HG03025 (cell line): ENCODE measurements around the gene CTU1.

ENCODE experiments used
- ATAC-seq: cut with Tn5 transposase; IDR thresholded peaks from one replicate; pipeline ENCODE4 v1.9.1; 2021; ENCODE audit warnings: mild to moderate bottlenecking, moderate library complexity; ENCODE audit not compliant: unreplicated experiment, low FRiP score

CTU1 gene

DNA sequence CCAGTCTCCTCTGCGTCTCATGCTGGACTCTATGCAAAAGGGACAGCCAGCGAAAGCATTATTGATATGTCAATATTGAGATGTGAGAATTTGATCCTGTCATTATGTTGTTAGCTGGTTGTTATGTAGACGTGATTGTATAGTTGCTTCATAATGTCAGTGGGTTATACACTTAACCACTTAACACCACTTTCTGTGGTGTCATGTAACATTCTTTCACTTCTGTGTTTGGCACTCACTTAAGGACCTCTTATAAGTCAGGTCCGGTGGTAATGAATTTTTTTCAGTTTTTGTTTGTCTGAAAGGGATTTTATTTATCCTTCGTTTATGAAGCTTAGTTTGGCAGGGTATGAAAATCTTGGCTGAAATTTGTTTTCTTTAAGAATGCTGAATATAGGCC is 26.8 kb upstream of the CTU1 start:
- no peak for ATAC-seq

DNA sequence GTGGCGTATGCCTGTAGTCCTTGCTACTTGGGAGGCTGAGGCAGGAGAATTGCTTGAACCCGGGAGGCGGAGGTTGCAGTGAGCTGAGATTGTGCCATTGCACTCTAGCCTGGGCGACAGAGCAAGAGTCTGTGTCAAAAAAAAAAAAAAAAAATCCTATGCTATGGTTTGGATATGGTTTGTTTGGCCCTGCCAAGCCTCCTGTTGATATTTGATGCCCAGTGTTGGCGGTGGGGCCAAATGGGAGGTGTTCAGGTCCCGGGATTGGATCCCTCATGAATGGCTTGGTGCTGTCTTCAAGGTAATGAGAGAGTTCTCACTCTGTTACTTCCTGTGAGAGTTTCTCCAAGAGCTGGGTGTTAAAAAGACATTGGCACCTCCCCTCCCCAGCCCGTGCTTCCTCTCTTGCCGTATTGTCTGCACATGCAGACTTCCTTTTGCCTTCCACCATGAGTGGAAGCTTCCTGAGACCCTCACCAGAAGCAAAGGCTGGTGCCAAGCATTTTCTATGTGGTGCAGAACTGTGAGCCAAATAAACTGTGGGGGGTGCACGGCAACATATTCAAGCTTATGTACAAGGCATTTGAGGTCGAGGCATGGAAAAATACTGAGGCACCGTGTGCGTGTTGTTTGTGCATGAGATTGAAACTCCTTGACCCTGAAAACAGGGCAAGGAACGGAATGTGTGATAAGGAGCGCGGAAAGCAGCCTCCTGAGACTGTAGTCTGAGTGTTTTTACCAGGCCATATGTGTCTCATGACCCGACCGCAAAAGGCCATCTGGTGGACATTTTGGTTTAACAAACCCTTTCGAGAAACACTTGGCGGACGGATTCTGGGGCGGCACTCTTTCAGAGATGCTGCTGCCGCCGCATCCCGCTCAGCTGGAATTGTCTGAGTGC is 23.8 kb upstream of the CTU1 start:
- no peak for ATAC-seq

DNA sequence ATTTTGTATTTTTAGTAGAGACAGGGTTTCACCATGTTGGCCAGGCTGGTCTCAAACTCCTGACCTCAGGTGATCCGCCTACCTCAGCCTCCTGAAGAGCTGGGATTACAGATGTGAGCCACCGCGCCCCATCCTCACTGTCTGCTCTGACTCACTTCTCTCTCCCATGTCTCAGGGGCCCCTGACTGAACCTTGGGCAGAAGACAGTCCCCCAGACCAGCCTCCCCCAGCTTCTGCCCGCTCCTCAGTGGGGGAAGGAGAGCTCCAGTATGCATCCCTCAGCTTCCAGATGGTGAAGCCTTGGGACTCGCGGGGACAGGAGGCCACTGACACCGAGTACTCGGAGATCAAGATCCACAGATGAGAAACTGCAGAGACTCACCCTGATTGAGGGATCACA is 21.5 kb upstream of the CTU1 start:
- ATAC-seq: no peak

DNA sequence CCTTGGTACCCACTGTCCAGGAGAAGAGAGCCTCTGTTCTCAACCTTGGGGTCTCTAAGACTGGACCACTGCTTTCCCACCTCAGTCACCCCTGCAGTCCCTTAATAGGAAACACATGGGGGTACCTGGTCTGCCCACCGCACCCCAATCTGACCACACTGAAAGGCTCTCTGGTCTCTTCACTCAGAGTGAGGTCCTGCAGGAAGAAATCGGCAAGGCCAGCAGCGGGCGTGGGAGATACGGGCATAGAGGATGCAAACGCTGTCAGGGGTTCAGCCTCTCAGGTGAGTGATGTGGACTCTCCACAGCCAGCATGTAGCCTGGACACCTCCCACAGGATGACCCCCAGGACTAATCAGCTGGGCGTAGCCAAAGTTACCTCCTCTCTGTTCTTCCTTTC is 20.0 kb upstream of the CTU1 start:
- no peak for ATAC-seq

DNA sequence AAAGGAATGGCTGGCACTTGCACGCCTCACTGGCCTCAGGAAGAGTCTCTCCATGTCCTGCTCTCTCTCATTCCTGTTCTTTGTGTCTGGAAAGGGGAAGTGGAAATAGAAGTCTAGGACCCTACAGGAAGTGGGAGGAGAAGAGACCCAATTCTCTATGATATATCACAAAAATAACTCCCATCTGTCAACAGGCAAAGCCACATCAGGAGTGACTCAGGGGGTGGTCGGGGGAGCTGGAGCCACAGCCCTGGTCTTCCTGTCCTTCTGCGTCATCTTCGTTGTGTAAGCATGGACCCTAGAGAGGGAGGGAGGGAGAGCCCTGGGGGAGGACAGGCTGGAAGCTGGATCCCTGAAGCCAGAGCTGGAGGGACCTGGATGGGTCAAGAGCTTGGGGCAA is 19.5 kb upstream of the CTU1 start:
- ATAC-seq: no peak

DNA sequence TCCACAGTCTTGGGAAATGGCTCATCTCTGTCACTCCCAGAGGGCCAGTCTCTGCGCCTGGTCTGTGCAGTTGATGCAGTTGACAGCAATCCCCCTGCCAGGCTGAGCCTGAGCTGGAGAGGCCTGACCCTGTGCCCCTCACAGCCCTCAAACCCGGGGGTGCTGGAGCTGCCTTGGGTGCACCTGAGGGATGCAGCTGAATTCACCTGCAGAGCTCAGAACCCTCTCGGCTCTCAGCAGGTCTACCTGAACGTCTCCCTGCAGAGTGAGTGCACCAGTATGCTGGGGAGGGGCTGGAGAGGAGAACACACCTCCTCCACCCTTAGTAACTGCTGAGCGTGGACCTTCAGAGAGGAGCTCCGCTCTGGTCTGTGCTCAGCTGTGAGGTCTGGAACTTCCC is 18.8 kb upstream of the CTU1 start:
- ATAC-seq: no peak

DNA sequence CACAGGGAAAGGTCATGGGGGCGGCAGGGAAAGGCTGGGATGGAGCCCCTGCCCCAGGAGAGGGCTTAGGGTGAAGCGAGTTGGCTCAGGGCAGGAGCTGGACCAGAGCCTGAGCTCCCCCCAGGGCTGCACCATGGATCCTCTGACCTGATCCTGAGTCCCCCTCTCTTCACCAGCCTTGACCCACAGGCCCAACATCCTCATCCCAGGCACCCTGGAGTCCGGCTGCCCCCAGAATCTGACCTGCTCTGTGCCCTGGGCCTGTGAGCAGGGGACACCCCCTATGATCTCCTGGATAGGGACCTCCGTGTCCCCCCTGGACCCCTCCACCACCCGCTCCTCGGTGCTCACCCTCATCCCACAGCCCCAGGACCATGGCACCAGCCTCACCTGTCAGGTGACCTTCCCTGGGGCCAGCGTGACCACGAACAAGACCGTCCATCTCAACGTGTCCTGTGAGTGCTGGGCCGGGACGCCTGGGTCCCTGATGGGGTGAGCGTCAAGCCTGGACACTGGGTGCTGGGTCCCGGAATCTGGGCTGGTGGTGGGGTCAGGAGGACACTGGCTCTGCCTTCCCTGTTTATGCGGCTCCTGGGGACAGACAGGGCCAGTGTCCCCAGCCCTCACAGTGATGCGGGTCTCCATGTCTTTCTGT is 17.3 kb upstream of the CTU1 start:
- ATAC-seq: no peak

DNA sequence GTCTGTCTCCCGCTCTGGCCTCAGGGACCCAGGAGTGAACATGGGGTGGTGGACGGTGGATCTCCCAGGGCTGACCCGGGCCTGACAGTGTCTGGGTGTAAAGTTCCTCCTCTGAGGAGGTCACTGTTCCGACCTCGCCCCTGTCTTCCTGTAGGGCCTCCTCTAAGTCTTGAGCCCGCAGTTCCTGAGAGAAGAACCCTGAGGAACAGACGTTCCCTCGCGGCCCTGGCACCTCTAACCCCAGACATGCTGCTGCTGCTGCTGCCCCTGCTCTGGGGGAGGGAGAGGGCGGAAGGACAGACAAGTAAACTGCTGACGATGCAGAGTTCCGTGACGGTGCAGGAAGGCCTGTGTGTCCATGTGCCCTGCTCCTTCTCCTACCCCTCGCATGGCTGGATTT is 16.5 kb upstream of the CTU1 start, which contains the start of gene SIGLEC9:
SIGLEC9 (plus strand) TSS at position 178 of the 400 bp plus-strand sequence; CDS start at position 247, 69 bp downstream.
- ATAC-seq: no peak

DNA sequence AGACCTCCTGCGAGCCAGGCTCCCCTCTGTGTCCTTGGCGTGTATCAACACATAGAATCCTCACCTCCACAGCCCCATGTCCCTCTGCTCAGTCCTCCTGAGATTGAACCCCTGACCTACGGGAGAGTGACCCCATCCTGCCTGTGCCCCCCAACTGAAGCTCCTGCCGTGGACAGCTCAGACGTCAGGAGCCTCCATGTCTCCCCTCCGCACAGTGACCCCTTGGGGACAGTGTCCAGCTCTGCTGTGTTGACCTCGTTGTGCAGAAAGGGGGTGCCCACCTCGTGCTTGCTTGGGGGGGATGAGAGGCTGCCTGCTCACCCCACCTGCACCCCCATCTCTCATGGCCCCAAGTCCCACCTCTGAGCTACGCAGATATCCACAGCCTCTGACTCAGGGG is 16.0 kb upstream of the CTU1 start:
- ATAC-seq: no peak

DNA sequence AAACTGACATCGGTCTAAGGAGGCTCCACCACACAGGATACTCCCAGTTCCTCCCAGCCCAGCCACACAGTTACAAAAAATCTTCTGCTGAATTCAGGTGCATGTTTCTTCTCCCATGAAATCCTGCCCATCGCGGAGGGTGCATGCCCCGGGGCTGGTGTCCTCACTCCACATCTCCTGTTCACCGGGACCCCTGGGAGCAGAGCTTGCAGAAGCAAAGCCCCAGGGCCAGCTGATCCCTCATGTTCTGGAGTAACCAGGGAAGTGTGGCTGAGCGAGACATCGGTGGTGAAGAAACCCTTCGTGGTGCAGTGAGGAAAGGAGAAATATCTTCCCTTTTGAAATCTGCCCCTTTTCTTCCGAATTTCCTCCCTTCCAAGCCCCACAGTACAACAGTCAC is 15.6 kb upstream of the CTU1 start:
- ATAC-seq: no peak

DNA sequence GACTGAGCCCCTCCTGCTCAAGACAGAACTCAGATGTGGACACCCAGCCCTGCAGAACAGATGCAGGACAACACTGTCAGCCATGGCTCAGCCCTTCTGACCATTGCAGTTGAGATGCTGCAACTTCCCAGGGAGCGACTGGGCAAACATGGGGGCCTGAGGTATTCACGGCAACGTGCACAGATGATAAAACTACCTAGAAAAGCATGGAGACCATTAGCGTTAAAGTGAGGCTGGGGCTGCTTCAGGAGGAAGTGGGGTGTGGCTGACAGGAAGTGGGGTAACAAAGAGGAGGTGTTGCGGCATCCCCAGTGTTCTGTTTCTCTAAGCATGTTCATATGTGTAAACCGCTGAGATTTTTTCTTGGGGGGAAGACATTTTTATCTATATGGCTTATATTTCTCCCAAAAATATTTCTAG is 15.2 kb upstream of the CTU1 start:
- no peak for ATAC-seq

DNA sequence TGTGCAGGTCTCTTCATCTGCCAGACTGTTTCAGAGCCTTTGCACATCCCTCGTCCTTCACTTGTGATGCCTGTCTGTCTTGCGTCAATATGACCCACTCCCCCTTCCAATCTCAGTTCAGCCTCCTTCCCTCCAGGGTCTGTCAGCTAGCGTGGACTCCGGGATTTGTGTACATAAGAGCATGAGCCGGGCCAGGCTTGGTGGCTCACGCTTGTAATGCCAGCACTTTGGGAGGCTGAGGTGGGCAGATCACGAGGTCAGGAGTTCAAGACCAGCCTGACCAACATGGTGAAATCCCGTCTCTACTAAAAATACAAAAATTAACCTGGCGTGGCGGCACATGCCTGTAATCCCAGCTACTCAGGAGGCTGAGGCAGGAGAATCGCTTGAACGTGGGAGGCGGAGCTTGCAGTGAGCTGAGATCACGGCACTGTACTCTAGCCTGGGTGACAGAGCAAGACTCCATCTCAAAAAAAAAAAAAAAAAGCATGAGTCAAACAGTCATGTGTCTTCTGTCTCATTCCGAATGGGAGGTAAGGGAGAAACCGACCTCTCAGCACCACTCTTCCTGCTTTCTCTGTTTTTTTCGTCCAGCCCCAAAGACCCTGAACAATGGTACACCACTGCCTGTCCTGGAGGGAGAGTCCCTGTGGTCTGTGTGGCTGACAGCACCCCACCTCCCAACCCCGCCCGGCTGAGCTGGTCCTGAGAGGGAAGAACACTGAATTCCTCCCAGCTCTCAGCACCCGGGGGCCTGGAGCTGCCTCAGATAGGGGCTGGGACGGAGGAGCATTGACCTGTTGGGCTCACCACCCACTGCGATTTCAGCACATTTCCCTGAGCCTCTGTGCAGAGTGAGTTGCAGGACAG is 14.1 kb upstream of the CTU1 start:
- ATAC-seq: no peak

DNA sequence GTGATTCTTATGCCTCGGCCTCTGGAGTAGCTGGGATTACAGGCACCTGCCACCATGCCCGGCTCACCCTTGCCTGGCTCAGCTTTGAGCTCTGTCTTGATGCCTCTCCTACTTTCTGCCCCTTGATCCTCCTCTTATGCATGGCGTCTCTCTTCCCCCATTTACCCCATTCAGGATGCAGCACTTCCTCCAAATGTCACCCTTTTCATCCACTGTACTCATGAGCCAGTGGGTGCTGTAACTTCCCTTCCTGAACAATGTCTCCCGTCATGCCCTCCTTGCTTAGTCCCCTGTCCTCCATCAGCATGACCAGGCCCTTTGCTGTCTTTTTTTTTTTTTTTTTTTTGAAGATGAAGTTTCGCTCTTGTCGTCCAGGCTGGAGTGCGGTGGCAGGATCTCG is 13.0 kb upstream of the CTU1 start:
- no peak for ATAC-seq

DNA sequence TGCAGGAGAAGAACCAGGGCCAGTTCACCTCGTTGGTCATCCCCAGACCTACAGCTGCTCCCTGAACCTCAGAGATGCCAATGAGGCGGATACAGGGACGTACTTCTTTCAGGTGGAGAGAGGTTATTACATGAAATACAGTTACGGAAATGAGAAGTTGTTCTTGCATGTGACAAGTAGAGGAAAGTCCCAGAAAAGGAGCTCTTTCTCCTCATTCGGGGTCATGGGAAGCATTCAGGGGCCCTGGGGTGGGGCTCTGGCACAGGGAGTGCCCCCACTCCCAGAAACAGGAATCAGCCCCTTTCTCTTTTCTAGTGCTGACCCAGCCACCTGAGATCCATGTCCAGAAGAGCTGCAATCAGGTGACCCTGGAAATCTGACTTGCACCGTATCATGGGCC is 12.0 kb upstream of the CTU1 start:
- no peak for ATAC-seq

DNA sequence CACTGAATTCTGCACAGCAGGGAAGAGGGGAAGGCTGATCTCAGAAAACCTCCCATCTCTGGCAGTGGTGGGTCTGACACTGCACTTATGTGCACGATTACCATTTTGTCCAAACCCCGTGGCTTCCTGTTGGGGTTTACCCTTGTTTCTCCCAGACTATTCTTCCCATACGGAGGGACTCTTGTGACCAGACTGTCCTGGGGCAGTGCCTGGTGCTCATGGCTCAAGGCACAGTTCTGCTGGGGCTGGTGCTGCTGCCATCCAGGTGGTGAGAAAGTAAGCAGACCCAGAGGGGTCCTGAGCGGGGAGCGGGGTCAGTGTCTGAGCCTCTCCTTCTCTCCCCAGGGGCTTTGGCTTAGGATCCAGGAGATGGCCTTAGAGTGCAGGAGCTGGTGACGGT is 11.4 kb upstream of the CTU1 start:
- no peak for ATAC-seq

DNA sequence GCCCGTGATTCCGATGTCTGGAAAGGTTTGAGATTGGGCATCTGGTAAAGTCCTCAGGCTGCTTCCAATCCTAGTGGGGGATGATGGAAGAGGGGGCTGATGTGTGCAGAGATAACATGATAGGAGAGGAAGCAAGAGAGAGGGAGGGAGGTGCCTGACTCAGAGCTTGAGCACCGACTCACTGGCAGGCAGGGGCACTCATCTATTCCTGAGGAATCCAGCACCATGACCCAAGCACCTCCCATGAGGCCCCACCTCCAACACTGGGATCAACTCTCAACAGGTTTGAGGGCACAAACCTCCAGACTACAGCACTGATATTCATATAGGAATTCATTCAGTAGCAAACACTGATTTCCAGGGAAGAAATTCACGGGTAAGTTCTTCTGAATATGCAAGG is 10.9 kb upstream of the CTU1 start:
- no peak for ATAC-seq

DNA sequence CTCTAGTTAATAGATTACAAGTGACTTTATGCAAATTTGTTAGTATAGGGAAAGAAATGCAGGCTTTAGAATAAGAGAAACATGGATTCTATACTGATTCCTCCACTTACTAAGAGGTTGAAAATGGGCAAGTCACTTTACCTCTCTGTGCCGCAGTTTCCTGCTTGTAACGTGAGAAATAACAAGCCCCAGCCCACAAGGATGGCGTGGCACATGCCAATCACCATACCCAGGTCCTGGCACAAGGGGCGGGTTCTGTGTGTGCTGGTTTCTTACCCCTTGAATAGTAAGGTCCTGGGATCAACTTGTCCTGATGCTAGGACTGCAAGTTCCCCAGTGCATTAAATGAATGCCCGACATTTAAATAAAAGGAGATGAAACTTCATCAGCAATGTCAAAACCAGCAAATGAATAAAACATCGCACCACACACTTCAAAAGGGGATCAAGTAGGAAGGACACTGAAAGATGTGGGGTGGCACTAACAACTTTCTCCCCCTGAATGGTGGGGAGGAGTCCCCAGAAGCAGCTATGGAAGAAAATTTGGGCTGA is 8.6 kb upstream of the CTU1 start:
- ATAC-seq: no peak

DNA sequence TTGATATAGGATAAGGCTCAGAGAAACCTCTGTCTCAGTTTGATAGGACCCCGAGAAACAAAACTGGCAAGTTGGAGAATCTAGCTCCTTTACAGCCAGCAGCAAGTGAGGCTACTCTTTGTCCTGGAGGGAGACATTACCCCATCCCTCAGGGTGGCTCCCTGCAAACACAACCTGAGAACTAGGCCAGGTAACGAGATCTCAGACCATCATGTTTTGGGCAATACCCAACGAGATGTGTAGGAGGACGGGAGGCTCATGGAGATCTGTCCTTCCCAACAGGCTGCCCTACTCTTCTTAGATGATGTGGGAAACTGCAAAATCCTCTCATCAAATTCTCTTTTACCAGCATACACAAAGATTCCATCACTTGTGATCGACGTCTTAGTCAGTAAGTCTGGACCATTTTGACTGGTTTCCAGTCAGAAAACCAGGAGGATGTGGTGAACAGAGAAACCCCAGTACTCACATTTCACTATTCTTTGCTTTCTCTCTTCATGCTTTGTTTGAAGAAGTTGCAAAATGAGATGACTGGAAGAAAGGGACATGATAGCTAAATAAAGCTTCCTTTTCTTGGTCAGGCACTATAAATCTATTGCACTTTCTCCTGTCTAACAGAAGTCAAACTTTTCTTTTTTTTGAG is 6.0 kb upstream of the CTU1 start:
- ATAC-seq: no peak

DNA sequence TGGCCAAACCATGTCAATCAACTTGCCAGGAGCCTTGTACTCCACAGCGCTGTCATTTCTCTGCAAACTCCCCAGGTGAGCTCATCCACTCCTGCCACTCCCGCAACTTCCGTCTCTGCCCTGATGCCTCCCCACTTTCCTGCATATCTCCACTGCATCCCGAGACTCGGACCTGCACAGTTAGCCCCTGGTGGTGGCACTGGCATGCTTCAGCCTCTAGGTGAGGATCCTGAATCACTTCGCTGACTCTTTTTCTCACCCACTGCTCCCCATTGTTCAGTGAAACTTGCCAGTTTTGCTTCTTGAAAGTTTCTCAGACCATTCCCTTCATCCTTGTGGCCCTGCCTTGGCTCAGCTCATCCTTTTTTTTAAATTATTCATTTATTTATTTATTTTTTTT is 3.4 kb upstream of the CTU1 start:
- no peak for ATAC-seq

DNA sequence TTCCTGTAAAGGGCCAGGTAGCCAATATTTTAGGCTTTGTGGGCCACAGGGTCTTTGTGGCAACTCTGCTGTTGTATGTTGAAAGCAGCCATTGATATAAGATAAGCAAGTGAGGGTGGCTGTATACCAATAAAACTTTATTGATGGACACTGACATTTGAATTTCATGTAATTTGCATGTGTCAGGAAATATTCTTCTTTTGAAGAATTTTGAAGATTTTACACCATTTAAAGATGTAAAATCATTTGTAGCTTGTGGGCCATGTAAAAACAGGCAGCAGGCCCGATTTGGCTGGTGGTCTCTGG is 2.4 kb upstream of the CTU1 start:
- no peak for ATAC-seq

DNA sequence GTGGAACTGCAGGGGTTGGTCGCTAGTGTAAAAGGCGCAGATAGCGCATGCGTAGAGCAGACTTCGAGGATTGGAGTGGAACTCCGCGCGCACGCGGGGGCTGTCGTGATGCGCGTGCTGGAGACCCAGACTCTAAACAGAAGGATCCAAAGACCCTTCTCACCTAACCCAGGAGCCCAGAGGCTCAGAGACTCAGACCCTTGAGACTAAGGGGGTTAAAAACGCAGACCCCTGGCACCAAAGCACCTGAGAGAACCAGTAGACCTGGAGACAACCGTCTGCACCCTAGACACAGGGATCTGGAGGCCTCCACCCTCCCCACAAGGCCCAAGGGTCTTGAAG is 567 bp upstream of the CTU1 start:
- peak; percentile 30 for ATAC-seq
